Measurements from ENCODE around the gene IL12A. TPM values are rescaled to one million over a fixed set of nuclear protein-coding genes. Genes with fewer than 3 reads are reported as not detected.

IL12A gene
- 1.5 and 1.6 TPM in 2 replicates for total RNA-seq

- intact Hi-C loops (cut with micrococcal nuclease), result loop anchor here (1.0 to 2.0 kb wide), 11 partner anchors 18 to 577 kb away; partner anchors contain the start of genes C3orf80, IFT80, KPNA4 and SMC4
These were observed at the start of gene IL12A for GRCh38 chr3:159988617-159989271. TSS of gene IL12A (plus strand) at chr3:159988835.

- intact Hi-C loops (cut with micrococcal nuclease), result no loop called here
These were observed 47.3 kb upstream of the IL12A start for GRCh38 chr3:159941038-159942000.

- intact Hi-C loops (cut with micrococcal nuclease), result no loop called here
These were observed 43.9 kb upstream of the IL12A start for GRCh38 chr3:159944781-159945180.

- intact Hi-C loops (cut with micrococcal nuclease), result no loop called here
These were observed 42.7 kb upstream of the IL12A start for GRCh38 chr3:159945930-159946329.

- intact Hi-C loops (cut with micrococcal nuclease), result no loop called here
These were observed 41.4 kb upstream of the IL12A start for GRCh38 chr3:159947220-159947619.

- intact Hi-C loops (cut with micrococcal nuclease), result no loop called here
These were observed 40.0 kb upstream of the IL12A start for GRCh38 chr3:159948429-159949144.

GRCh38 chr3:159950156-159950898 is 38.3 kb upstream of the IL12A start:
- intact Hi-C loops (cut with micrococcal nuclease), result no loop called here

- intact Hi-C loops (cut with micrococcal nuclease), result no loop called here
These were observed 37.1 kb upstream of the IL12A start for GRCh38 chr3:159951540-159951939.

GRCh38 chr3:159953325-159954085 is 35.1 kb upstream of the IL12A start:
- intact Hi-C loops (cut with micrococcal nuclease), result no loop called here

GRCh38 chr3:159960188-159961148 is 28.2 kb upstream of the IL12A start:
- intact Hi-C loops (cut with micrococcal nuclease), result no loop called here

GRCh38 chr3:159964166-159964973 is 24.3 kb upstream of the IL12A start:
- intact Hi-C loops (cut with micrococcal nuclease), result no loop called here

GRCh38 chr3:159971311-159971710 is 17.3 kb upstream of the IL12A start:
- intact Hi-C loops (cut with micrococcal nuclease), result no loop called here

GRCh38 chr3:159977295-159977694 is 11.3 kb upstream of the IL12A start:
- intact Hi-C loops (cut with micrococcal nuclease), result no loop called here

- intact Hi-C loops (cut with micrococcal nuclease), result no loop called here
These were observed 10.3 kb upstream of the IL12A start for GRCh38 chr3:159978353-159978752.

- intact Hi-C loops (cut with micrococcal nuclease), result no loop called here
These were observed 9.5 kb upstream of the IL12A start for GRCh38 chr3:159978918-159979703.

- intact Hi-C loops (cut with micrococcal nuclease), result no loop called here
These were observed 6.1 kb upstream of the IL12A start for GRCh38 chr3:159982442-159982974.

- intact Hi-C loops (cut with micrococcal nuclease), result no loop called here
These were observed 1.3 kb upstream of the IL12A start for GRCh38 chr3:159987291-159987711.

Measured in T-helper 1 cell treated with Interleukin-12 subunit alpha and Interleukin-12 subunit beta and Interleukin-4 antibody, amounts not matched to agents 30 ng/mL and 1 ng/mL, for 36 hours (primary cell).